Loucy (cell line): ENCODE results near the gene IER5.
"Not testable (repeated sequence)": the region's sequence is repeated elsewhere in the genome, so short reads cannot be mapped to it uniquely, and the experiment has no call there.

Source experiments
- CTCF ChIP-seq: fragments of 200-600 bp; sonication (generic); conservative IDR thresholded peaks from 2 replicates; pipeline ENCODE4 v1.5.1; 2014; ENCODE audit warnings: mild to moderate bottlenecking, antibody characterized with exemption, low read length
- EZH2phosphoT487 ChIP-seq: fragments of 200-600 bp; IDR thresholded peaks from 2 replicates; pipeline ENCODE4 v1.6.1; 2018; ENCODE audit warnings: antibody characterized with exemption, mild to moderate bottlenecking, moderate library complexity, borderline replicate concordance

GRCh38 chr1:181045946-181046345, 42.6 kb upstream of the IER5 start:
- TF ChIP-seq CTCF, EZH2phosphoT487: not testable (repeated sequence)
